ENCODE data around the gene ITGB2. TPM values are rescaled to one million over a fixed set of nuclear protein-coding genes. Genes with fewer than 3 reads are reported as not detected.

The ITGB2 gene
- total RNA-seq, 1 experiment from 2014 or later: 1.5 TPM

DNA sequence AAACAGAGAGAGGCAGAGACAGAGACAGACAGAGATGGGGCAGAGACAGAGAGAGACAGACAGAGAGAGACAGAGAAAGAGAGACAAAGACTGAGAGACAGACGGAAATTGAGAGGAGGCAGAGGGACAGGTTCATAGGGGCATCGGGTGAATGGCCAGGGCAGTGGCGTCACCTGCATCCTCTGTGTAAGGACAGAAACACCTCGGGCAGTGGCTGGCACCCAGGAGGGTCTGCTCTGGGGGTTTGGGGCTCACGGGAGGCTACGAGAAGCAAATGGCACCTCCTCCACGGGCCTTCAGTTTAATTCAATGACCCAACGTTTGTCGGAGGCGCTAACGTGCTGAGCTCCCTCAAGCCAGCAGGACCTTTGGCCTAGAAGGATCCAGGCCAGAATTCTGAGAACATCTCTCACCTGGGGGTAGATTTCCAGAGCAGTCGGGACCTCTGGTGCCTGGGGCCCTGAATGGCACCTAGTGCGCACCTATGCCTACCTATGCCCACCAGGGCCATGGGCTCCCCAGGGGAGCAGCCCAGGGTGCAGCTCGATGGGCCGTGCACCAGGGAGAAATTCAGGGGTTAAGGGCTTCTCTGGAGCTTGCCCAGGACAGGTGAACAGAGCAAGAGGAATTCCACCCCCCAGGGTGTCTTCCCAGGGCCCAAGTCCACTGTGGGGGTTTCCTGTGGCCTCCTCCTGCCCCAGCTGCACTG lies 26.6 kb downstream of the ITGB2 start:
- no peaks in the 10 kb centered on the region for H3K9me3 Mint-ChIP-seq
- no peak overlapping the region for H3K4me3 Mint-ChIP-seq
- H3K36me3 Mint-ChIP-seq: no peaks in the 10 kb centered on the region
- no peaks in the 10 kb centered on the region for H3K4me1 Mint-ChIP-seq
- ATAC-seq (no peak), DNase-seq (ENCODE audit: low spot score) (no peak)
- POLR2A ChIA-PET: no interaction called here
- no peak for TF ChIP-seq ZNF232 (CRISPR knock-in tag; IDR thresholded peaks at IDR 0.05)
- no peak for TF ChIP-seq HMGA2 (CRISPR knock-in tag; IDR thresholded peaks at IDR 0.05)
- TF ChIP-seq GRHL2 (CRISPR knock-in tag; IDR thresholded peaks at IDR 0.05; ENCODE audit: insufficient replicate concordance, severe bottlenecking): no peak
- H3K27me3 Mint-ChIP-seq (ENCODE audit: low read depth): no peaks in the 10 kb centered on the region
- CTCF ChIA-PET: interaction anchor here (1.1 to 4.0 kb wide), 7 partner anchors 13 to 194 kb away, joined by 3 to 25 read pairs (median 4); partner anchors contain the start of gene PTTG1IP
- H3K27ac Mint-ChIP-seq: no peak overlapping the region

DNA sequence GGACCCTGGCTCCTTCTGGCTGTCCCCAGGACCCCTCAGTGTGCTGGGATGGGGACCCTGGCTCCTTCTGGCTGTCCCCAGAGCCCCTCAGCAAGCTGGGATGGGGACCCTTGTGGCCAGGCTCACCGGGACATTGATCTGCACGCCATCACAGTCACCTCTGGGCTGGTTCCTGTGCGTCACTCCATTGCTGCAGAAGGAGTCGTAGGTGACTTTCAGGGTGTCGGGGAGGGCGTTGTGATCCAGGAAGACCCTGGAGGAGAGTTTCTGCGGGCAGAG lies 27.5 kb downstream of the ITGB2 start:
- Mint-ChIP-seq H3K36me3 (no peaks in the 10 kb centered on the region), H3K27me3 (ENCODE audit: low read depth) (no peaks in the 10 kb centered on the region), H3K4me3 (no peak overlapping the region), H3K4me1 (no peaks in the 10 kb centered on the region), H3K9me3 (no peaks in the 10 kb centered on the region), H3K27ac (no peak overlapping the region)
- POLR2A ChIA-PET: no interaction called here
- no peak for TF ChIP-seq JUN (CRISPR knock-in tag; IDR thresholded peaks at IDR 0.05)
- TF ChIP-seq PRRX2 (CRISPR knock-in tag; IDR thresholded peaks at IDR 0.05): no peak
- TF ChIP-seq, protein P1, sequence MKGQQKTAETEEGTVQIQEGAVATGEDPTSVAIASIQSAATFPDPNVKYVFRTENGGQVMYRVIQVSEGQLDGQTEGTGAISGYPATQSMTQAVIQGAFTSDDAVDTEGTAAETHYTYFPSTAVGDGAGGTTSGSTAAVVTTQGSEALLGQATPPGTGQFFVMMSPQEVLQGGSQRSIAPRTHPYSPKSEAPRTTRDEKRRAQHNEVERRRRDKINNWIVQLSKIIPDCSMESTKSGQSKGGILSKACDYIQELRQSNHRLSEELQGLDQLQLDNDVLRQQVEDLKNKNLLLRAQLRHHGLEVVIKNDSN (CRISPR knock-in tag; IDR thresholded peaks at IDR 0.05): no peak
- no peak for TF ChIP-seq ESRRA (CRISPR knock-in tag; IDR thresholded peaks at IDR 0.05; ENCODE audit: borderline replicate concordance)
- TF ChIP-seq, protein P2, sequence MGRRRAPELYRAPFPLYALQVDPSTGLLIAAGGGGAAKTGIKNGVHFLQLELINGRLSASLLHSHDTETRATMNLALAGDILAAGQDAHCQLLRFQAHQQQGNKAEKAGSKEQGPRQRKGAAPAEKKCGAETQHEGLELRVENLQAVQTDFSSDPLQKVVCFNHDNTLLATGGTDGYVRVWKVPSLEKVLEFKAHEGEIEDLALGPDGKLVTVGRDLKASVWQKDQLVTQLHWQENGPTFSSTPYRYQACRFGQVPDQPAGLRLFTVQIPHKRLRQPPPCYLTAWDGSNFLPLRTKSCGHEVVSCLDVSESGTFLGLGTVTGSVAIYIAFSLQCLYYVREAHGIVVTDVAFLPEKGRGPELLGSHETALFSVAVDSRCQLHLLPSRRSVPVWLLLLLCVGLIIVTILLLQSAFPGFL (CRISPR knock-in tag; IDR thresholded peaks at IDR 0.05; ENCODE audit: borderline replicate concordance): no peak
- ATAC-seq: no peak
- CTCF ChIA-PET: interaction anchor here (0.7 to 4.0 kb wide), 6 partner anchors 14 to 235 kb away, joined by 3 to 25 read pairs (median 4); no protein-coding TSS in a partner anchor
- DNase-seq (ENCODE audit: low spot score): no peak

DNA sequence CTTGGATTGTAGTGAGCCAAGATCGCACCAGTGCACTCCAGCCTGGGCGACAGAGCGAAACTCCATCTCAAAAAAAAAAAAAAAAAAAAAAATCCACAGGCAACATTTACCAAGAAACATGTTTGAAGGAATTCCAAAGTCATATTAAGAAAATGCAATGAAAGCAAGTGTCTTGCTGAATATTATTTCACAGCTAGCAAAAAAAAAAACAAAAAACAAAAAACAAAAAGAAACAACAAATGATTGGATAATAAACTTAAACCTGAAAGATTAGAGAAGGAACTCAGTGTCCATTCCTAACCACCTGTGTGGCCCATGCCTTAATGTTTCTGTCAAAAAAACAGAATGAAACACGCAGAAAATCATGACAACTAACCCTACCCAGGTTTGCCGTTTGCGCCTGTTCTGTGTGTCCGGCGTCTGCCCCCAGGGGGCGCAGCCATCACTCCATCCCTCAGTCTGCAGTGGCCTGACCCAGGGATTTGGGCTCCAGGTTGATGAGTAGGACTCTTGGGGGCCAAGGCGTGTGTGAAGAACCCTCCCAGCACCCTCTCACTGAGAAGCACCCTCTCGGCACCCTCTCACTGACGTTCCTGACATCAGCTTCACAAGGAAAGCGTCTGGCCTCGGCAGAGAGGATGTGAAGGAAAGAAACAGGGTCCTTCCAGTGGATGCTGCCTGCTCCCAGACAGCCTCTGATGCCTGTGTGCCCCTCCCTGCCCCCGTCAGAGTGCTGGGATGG lies 28.0 kb downstream of the ITGB2 start:
- no peak overlapping the region for H3K27ac Mint-ChIP-seq

DNA sequence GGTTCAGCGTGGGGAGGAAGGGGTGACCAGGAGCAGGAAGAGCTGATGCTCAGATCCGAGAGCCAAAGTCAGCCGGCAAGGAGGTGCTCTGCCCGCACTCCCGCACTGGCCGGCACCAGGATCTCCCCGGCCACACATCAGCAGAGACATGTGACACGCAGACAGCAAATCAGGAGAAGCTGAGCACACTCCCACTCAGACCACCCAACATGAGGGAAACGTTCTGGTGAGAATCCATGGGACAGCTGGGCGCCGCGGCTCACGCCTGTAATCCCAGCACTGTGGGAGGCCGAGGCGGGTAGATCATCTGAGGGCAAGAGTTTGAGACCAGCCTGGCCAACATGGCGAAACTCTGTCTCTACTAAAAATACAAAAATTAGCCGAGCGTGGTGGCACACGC lies 28.6 kb downstream of the ITGB2 start:
- Mint-ChIP-seq H3K27me3 (ENCODE audit: low read depth) (no peaks in the 10 kb centered on the region), H3K27ac (no peak overlapping the region), H3K36me3 (no peaks in the 10 kb centered on the region), H3K4me1 (no peaks in the 10 kb centered on the region), H3K9me3 (no peaks in the 10 kb centered on the region), H3K4me3 (no peak overlapping the region)
- ChIA-PET CTCF (interaction anchor here (0.6 to 4.0 kb wide), 25 partner anchors 9 to 1488 kb away, joined by 3 to 25 read pairs (median 4); partner anchors contain the start of gene SLX9), POLR2A (interaction anchor here (0.7 kb wide), 2 partner anchors 202 to 878 kb away, joined by 3 to 4 read pairs; no protein-coding TSS in a partner anchor)
- DNase-seq (ENCODE audit: low spot score) (no peak), ATAC-seq (no peak)
- TF ChIP-seq, protein P3, sequence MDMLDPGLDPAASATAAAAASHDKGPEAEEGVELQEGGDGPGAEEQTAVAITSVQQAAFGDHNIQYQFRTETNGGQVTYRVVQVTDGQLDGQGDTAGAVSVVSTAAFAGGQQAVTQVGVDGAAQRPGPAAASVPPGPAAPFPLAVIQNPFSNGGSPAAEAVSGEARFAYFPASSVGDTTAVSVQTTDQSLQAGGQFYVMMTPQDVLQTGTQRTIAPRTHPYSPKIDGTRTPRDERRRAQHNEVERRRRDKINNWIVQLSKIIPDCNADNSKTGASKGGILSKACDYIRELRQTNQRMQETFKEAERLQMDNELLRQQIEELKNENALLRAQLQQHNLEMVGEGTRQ (CRISPR knock-in tag; IDR thresholded peaks at IDR 0.05): peak; percentile 22; the same call in 1 of the 2 replicates
- no peak for TF ChIP-seq ELF4 (CRISPR knock-in tag; IDR thresholded peaks at IDR 0.05; ENCODE audit: low read depth)
- no peak for TF ChIP-seq ETV6 (CRISPR knock-in tag; IDR thresholded peaks at IDR 0.05)

More for the DNA sequence above, 28.0 kb downstream of the ITGB2 start:
- Mint-ChIP-seq H3K4me1 (no peaks in the 10 kb centered on the region), H3K27me3 (ENCODE audit: low read depth) (no peaks in the 10 kb centered on the region), H3K4me3 (no peak overlapping the region), H3K9me3 (no peaks in the 10 kb centered on the region), H3K36me3 (no peaks in the 10 kb centered on the region)
- ChIA-PET CTCF (interaction anchor here (0.6 to 4.0 kb wide), 35 partner anchors 9 to 1488 kb away, joined by 3 to 25 read pairs (median 3); partner anchors contain the start of gene SLX9), POLR2A (interaction anchor here (0.7 kb wide), 2 partner anchors 202 to 877 kb away, joined by 3 to 4 read pairs; no protein-coding TSS in a partner anchor)
- no peak for TF ChIP-seq RORB (CRISPR knock-in tag; IDR thresholded peaks at IDR 0.05)
- TF ChIP-seq, protein P4, sequence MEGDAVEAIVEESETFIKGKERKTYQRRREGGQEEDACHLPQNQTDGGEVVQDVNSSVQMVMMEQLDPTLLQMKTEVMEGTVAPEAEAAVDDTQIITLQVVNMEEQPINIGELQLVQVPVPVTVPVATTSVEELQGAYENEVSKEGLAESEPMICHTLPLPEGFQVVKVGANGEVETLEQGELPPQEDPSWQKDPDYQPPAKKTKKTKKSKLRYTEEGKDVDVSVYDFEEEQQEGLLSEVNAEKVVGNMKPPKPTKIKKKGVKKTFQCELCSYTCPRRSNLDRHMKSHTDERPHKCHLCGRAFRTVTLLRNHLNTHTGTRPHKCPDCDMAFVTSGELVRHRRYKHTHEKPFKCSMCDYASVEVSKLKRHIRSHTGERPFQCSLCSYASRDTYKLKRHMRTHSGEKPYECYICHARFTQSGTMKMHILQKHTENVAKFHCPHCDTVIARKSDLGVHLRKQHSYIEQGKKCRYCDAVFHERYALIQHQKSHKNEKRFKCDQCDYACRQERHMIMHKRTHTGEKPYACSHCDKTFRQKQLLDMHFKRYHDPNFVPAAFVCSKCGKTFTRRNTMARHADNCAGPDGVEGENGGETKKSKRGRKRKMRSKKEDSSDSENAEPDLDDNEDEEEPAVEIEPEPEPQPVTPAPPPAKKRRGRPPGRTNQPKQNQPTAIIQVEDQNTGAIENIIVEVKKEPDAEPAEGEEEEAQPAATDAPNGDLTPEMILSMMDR (IDR thresholded peaks at IDR 0.05): peak; percentile 90
- peak; percentile 83 for DNase-seq (ENCODE audit: low spot score)
- ATAC-seq: peak; percentile 77
